B cell (primary cell): Measurements from ENCODE around the gene LMO3. TPM values are rescaled to one million over a fixed set of nuclear protein-coding genes. Genes with fewer than 3 reads are reported as not detected.

Source experiments
- ATAC-seq: fragments of 200-7000 bp; cut with Tn5 transposase; one replicate; pipeline ENCODE4 v1.10.0; 2021; ENCODE audit warnings: low read depth, mild to moderate bottlenecking, moderate number of reproducible peaks, moderate library complexity
- CTCF ChIA-PET: fragments of 350-600 bp; sonication (Branson Sonifier 250); formaldehyde crosslinking; loops from one replicate; lab custom pipeline; 2021; ENCODE audit warnings: antibody characterized with exemption, inconsistent platforms; lab: Charles Lee
- POLR2A ChIA-PET: fragments of 350-600 bp; sonication (Branson Sonifier 250); formaldehyde crosslinking; loops from one replicate; lab custom pipeline; 2021; ENCODE audit warnings: antibody characterized with exemption; lab: Charles Lee
- DNase-seq: peaks from one replicate; pipeline ENCODE4 v3.0.0; 2013
- H2AFZ ChIP-seq: 2 replicates; pipeline ENCODE4 v1.6.1; 2012; ENCODE audit warnings: mild to moderate bottlenecking, low read depth, low read length; ENCODE audit not compliant: insufficient read depth, poor library complexity, severe bottlenecking
- H3K27ac ChIP-seq, 2 donors: 1 replicate in 1 of 2; 2 replicates in 1 of 2; pipeline ENCODE4 v1.5.1; 2012 to 2013; ENCODE audit warnings: low read length in 2 of 2, mild to moderate bottlenecking in 2 of 2, moderate library complexity in 1 of 2
- H3K27me3 ChIP-seq, 4 experiments: fragments of 200-600 bp in 1 of 4; sonication (generic) in 1 of 4; replicated peaks in 1 of 4; 1 replicate in 2 of 4; 2 replicates in 2 of 4; pipeline versions ENCODE4 v1.6.1 to v1.7.0; 2013 to 2016; ENCODE audit warnings: low read length in 3 of 4, mild to moderate bottlenecking in 2 of 4, mixed read lengths in 1 of 4, moderate library complexity in 1 of 4; ENCODE audit not compliant: insufficient read depth in 4 of 4, control insufficient read depth in 3 of 4; ENCODE audit errors: control extremely low read depth in 1 of 4
- H3K36me3 ChIP-seq, 2 experiments: replicated peaks in 1 of 2; 1 replicate in 1 of 2; 2 replicates in 1 of 2; pipeline versions ENCODE4 v1.6.1 to v1.7.1; 2013; ENCODE audit warnings: low read length in 1 of 2; ENCODE audit not compliant: insufficient read depth in 2 of 2, control insufficient read depth in 1 of 2; ENCODE audit errors: control extremely low read depth in 1 of 2, extremely low read depth in 1 of 2
- H3K4me1 ChIP-seq, 2 donors: fragments of 200-600 bp in 1 of 2; sonication (generic) in 1 of 2; 1 replicate in 1 of 2; 2 replicates in 1 of 2; pipeline versions ENCODE4 v1.5.1 to v1.6.1; 2013 to 2017; ENCODE audit warnings: low read length in 2 of 2; ENCODE audit not compliant: control insufficient read depth in 2 of 2, insufficient read depth in 2 of 2
- H3K4me2 ChIP-seq: replicated peaks from 2 replicates; pipeline ENCODE3; 2012; ENCODE audit warnings: mild to moderate bottlenecking, low read depth, low read length; ENCODE audit not compliant: poor library complexity, severe bottlenecking
- H3K4me3 ChIP-seq, 5 experiments: fragments of 200-600 bp in 1 of 5; sonication (generic) in 1 of 5; 1 replicate in 3 of 5; 2 replicates in 2 of 5; pipeline versions ENCODE4 v1.5.1 to v1.7.0; 2011 to 2016; ENCODE audit warnings: low read length in 4 of 5, mild to moderate bottlenecking in 4 of 5, low read depth in 2 of 5, control low read depth in 1 of 5, moderate library complexity in 1 of 5; ENCODE audit not compliant: insufficient read depth in 1 of 5; ENCODE audit errors: control extremely low read depth in 1 of 5, extremely low read depth in 1 of 5
- H3K79me2 ChIP-seq: fragments of 200-600 bp; sonication (generic); one replicate; pipeline ENCODE4 v1.6.0; 2016; ENCODE audit warnings: low read length; ENCODE audit not compliant: control insufficient read depth, insufficient read depth
- H3K9ac ChIP-seq: fragments of 200-600 bp; sonication (generic); 2 replicates; pipeline ENCODE4 v1.6.1; 2017; ENCODE audit warnings: mild to moderate bottlenecking, low read length, moderate library complexity
- H3K9me3 ChIP-seq, 3 donors: one replicate each; pipeline versions ENCODE4 v1.6.1 to v1.7.1; 2013; ENCODE audit warnings: low read length in 2 of 3; ENCODE audit not compliant: control insufficient read depth in 2 of 3, insufficient read depth in 1 of 3; ENCODE audit errors: control extremely low read depth in 1 of 3
- H4K20me1 ChIP-seq: 2 replicates; pipeline ENCODE4 v1.6.0; 2012; ENCODE audit warnings: mild to moderate bottlenecking, low read length; ENCODE audit not compliant: insufficient read depth, control insufficient read depth, poor library complexity, severe bottlenecking
- H3K27ac Mint-ChIP-seq: one replicate; pipeline ENCODE4 v1.8.0; 2021; ENCODE audit warnings: mixed read lengths
- H3K27me3 Mint-ChIP-seq: one replicate; pipeline ENCODE4 v1.8.0; 2021; ENCODE audit warnings: mixed read lengths
- H3K4me1 Mint-ChIP-seq: one replicate; pipeline ENCODE4 v1.8.0; 2021; ENCODE audit warnings: mixed read lengths
- H3K4me3 Mint-ChIP-seq: one replicate; pipeline ENCODE4 v1.8.0; 2021; ENCODE audit warnings: mixed read lengths
- H3K9me3 Mint-ChIP-seq: one replicate; pipeline ENCODE4 v1.8.0; 2022; ENCODE audit warnings: mixed read lengths; ENCODE audit not compliant: insufficient read depth
- EZH2 ChIP-seq: IDR thresholded peaks from 2 replicates; pipeline ENCODE4 v1.6.1; 2012; ENCODE audit warnings: borderline replicate concordance, low read depth, mild to moderate bottlenecking, moderate library complexity, low read length; ENCODE audit not compliant: insufficient read depth, poor library complexity, severe bottlenecking
- WGBS: methylation state at CpG from one replicate; pipeline ENCODE4 v1.1.5; 2013; ENCODE audit warnings: missing lambda C conversion rate; ENCODE audit not compliant: insufficient coverage; 5-methylcytosine and 5-hydroxymethylcytosine counted together
- intact Hi-C: fragments of 100-400 bp; cut with micrococcal nuclease; formaldehyde crosslinking; loops from one replicate; pipeline ENCODE4 v1.10.0; 2022
- polyA plus RNA-seq: library from polyadenylated mRNA; depleted of rRNA; stranded (reverse); fragments of >200 nt; gene quantifications from 2 replicates; pipeline ENCODE4 v1.2.3, GENCODE V29; 2012
- total RNA-seq, 2 donors: library from RNA; stranded (reverse); fragments of 120-200 nt in 1 of 2; gene quantifications; 1 replicate in 1 of 2; 2 replicates in 1 of 2; pipeline versions ENCODE4 v1.2.3 to v1.2.4, GENCODE V29; 2013 to 2022
- TF ChIP-seq, protein P1 (sequence below): fragments of 200-600 bp; IDR thresholded peaks from one replicate; pipeline ENCODE4 v1.8.0; 2022; ENCODE audit warnings: antibody characterized with exemption, mild to moderate bottlenecking

The LMO3 gene
- total and polyA plus RNA-seq, 2 donors (not counting 1 experiment from before 2014, with no cell fraction given) = not detected

DNA sequence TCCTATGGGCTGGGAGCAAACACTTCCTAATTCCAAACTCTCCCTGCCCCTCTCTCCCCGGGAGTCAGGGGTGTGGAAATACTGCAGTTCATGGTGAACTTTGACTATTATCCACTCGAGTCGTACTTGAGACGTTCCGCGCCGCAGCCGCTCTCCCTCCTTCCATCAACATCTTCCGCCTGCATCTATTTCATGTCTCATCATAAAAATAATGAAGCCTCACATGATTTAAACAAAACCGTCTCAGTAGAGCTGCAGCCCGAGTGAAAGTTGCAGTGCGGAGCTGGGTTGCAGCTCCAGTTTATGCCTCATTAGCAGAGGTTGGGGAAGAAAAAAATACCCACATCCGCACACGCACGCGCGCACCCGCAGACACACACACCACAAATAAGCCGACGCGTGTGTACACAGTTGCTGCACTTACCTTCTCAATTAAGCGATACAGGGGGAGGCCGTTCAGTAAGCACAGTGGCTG is 283 bp downstream of the LMO3 start:
- 10% methylated on average over 19 of the region's 23 CpGs for WGBS
- TF ChIP-seq, protein P1, sequence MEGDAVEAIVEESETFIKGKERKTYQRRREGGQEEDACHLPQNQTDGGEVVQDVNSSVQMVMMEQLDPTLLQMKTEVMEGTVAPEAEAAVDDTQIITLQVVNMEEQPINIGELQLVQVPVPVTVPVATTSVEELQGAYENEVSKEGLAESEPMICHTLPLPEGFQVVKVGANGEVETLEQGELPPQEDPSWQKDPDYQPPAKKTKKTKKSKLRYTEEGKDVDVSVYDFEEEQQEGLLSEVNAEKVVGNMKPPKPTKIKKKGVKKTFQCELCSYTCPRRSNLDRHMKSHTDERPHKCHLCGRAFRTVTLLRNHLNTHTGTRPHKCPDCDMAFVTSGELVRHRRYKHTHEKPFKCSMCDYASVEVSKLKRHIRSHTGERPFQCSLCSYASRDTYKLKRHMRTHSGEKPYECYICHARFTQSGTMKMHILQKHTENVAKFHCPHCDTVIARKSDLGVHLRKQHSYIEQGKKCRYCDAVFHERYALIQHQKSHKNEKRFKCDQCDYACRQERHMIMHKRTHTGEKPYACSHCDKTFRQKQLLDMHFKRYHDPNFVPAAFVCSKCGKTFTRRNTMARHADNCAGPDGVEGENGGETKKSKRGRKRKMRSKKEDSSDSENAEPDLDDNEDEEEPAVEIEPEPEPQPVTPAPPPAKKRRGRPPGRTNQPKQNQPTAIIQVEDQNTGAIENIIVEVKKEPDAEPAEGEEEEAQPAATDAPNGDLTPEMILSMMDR = no peak
- TF ChIP-seq EZH2 = no peak
- Mint-ChIP-seq H3K4me1 (peaks cover 6% of the 10 kb centered on the region), H3K27me3 (peaks cover 52% of the 10 kb centered on the region), H3K27ac (no peak overlapping the region), H3K4me3 (peak overlapping the region; percentile 55), H3K9me3 (no peaks in the 10 kb centered on the region)
- H3K27ac ChIP-seq = no peak overlapping the region
- no peak for DNase-seq
- intact Hi-C loops = no loop called here
- peaks cover 0 to 13% (median 0%) of the 10 kb centered on the region in 3 donors for H3K9me3 ChIP-seq
- CTCF ChIA-PET = no interaction called here
- no peak overlapping the region for H2AFZ ChIP-seq
- H3K4me1 ChIP-seq = peaks cover 0 to 5% of the 10 kb centered on the region in 2 donors
- H3K79me2 ChIP-seq = no peaks in the 10 kb centered on the region
- POLR2A ChIA-PET = no interaction called here
- no peak overlapping the region for H3K9ac ChIP-seq
- H3K4me2 ChIP-seq = no peak overlapping the region
- no peaks in the 10 kb centered on the region for H3K36me3 ChIP-seq
- no peak for ATAC-seq
- H4K20me1 ChIP-seq = no peaks in the 10 kb centered on the region
- H3K27me3 ChIP-seq = peaks cover 0 to 25% (median 4%) of the 10 kb centered on the region in 4 experiments
- no peak overlapping the region for H3K4me3 ChIP-seq

DNA sequence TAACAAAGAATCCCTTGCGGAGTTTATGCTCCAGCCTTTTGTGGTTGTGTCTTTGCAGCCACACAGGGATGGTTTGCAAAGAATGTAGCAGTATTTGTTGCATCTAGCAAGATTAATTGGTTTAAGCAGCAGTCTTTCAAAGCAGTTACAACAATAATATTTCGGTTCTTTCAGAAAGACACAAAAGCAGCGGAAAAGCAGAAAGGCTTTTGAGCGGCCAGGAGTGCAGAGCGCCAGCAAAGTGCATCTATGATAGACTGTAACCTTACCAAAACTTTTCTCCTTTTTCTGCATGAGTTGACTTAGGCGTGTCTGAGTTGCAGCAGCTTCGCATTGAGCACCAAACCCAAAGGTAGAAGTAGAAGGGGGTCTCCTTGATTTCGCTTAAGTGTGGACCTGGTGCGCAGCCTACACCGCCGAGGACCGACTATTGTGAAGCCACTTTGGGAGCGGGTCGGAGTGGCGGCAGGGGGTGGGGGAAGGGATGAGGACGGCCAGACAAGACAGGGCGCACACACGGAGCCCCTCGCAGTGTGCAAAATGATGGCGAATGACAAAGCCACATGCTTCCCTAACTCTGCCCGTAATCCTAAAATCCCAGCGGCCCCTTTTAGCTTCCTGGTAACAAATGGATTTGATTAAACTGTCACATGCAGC is 1.2 kb downstream of the LMO3 start:
- TF ChIP-seq, protein P1 = no peak
- no peak for TF ChIP-seq EZH2
- POLR2A ChIA-PET = no interaction called here
- Mint-ChIP-seq H3K27ac (no peak overlapping the region), H3K9me3 (no peaks in the 10 kb centered on the region), H3K4me3 (no peak overlapping the region), H3K27me3 (peaks cover 52% of the 10 kb centered on the region), H3K4me1 (peaks cover 6% of the 10 kb centered on the region)
- no peak overlapping the region for H2AFZ ChIP-seq
- H3K9me3 ChIP-seq = peaks cover 0 to 13% (median 0%) of the 10 kb centered on the region in 3 donors
- intact Hi-C loops = no loop called here
- H3K9ac ChIP-seq = no peak overlapping the region
- no peaks in the 10 kb centered on the region for H3K79me2 ChIP-seq
- DNase-seq (no peak), ATAC-seq (no peak)
- no peak overlapping the region for H3K27ac ChIP-seq
- H3K4me3 ChIP-seq = no peak overlapping the region
- H3K4me1 ChIP-seq = peaks cover 0 to 5% of the 10 kb centered on the region in 2 donors
- CTCF ChIA-PET = no interaction called here
- no peak overlapping the region for H3K4me2 ChIP-seq
- peaks cover 0 to 19% (median 4%) of the 10 kb centered on the region in 4 experiments for H3K27me3 ChIP-seq
- WGBS = 26% methylated on average over 21 of the region's 22 CpGs
- no peaks in the 10 kb centered on the region for H3K36me3 ChIP-seq
- no peaks in the 10 kb centered on the region for H4K20me1 ChIP-seq
